ENCODE results near the gene MUC15. TPM values are rescaled to one million over a fixed set of nuclear protein-coding genes. Genes with fewer than 3 reads are reported as not detected.
"Not testable (repeated sequence)": the region's sequence is repeated elsewhere in the genome, so short reads cannot be mapped to it uniquely, and the experiment has no call there.

The MUC15 gene
- total and polyA plus RNA-seq, 2 donors (not counting 3 experiments of a cell fraction or from before 2014, with no cell fraction given): not detected

DNA sequence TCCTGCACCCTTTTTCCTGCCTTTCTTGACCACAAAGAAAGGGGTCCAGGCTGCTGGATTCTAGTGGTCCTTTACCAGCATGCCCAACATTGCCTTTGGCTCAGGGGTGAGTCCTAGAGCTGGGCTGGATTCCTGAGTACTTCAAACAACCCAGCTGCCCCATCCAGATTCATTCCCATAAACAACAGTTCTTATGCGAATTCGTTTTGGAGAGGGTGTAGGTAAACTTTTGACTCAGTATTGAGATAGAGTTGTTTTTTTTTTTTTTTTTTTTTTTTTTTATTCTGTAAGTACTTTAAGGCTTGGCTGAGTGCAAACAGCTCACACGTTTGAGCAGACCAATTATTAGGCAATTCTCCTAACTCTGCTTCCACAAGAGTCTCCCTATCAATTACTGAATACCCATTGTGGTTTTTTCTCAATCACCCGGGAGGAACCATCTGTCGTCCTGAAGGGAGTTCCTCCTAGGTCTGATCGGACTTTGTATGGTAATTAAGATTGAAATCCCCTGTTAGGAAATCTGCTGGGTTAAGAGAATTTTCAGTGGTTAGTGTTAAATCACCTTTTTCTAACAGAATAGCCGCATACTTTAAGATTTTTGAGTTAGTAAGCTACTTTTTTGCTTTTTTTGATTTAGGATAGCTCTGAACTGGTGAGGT lies 23.3 kb upstream of the MUC15 start:
- DNase-seq (ENCODE audit: low read depth, low spot score): not testable (repeated sequence)

DNA sequence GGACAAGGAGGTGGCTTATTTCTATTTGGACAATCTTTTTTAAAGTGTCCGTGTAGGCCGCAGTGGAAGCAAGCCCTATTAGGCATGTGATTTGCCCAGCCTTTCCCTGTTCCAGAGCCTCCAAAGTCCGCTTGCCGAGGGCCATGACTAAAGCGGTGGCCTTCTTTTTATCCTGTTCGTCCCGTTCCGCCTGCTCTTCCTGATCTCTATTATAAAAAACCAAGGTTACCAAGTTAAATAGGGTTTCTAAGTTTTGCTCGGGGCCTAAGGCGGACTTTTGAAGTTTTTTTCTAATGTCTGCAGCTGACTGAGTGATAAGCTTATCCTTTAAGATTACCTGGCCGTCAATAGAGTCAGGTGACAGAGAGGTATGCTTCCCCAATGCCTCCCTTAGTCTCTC lies 21.6 kb upstream of the MUC15 start:
- H3K79me2 ChIP-seq (ENCODE audit: control insufficient read depth, insufficient read depth, low read length): no peaks in the 10 kb centered on the region
- intact Hi-C loops (cut with micrococcal nuclease): no loop called here
- H3K27ac ChIP-seq (ENCODE audit: insufficient read depth, low read depth, low read length): no peak overlapping the region
- no peaks in the 10 kb centered on the region for H3K27me3 ChIP-seq (ENCODE audit: control insufficient read depth in 2 of 2, insufficient read depth in 2 of 2, low read length in 2 of 2)
- ChIA-PET POLR2A (no interaction called here), CTCF (no interaction called here)
- TF ChIP-seq GATA2 (IDR thresholded peaks at IDR 0.05; ENCODE audit: insufficient read depth, insufficient read length, low read depth, low read length): no peak
- BruUV-seq (replicated peaks): no TSS peak
- H3K4me1 ChIP-seq (ENCODE audit: control insufficient read depth, extremely low read depth, insufficient read depth, low read length): no peaks in the 10 kb centered on the region
- H3K9me3 ChIP-seq (replicated peaks; ENCODE audit: control insufficient read depth, insufficient read depth, low read length): no peaks in the 10 kb centered on the region
- H3K36me3 ChIP-seq (ENCODE audit: control insufficient read depth in 2 of 2, extremely low read depth in 1 of 2, insufficient read depth in 2 of 2, low read length in 2 of 2): no peaks in the 10 kb centered on the region
- no peak overlapping the region for H3K9ac ChIP-seq (replicated peaks; ENCODE audit: extremely low read depth, insufficient read depth, low read length)
- FAIRE-seq (no peak), DNase-seq (ENCODE audit: low read depth, low spot score) (no peak)
- dilution Hi-C loops (cut with MboI; ENCODE audit: extremely low pct_ligation_motif_present, low sequenced_read_pairs): no loop called here
- no peaks in the 10 kb centered on the region for H3K9me1 ChIP-seq (replicated peaks; ENCODE audit: control insufficient read depth, extremely low read depth, insufficient read depth, low read length)
- H3K4me2 ChIP-seq (ENCODE audit: insufficient read depth, low read length): no peak overlapping the region
- no peak overlapping the region for H3K4me3 ChIP-seq (replicated peaks in 1 of 3; ENCODE audit: insufficient read depth in 1 of 3, low read depth in 1 of 3, low read length in 3 of 3)
- no peaks in the 10 kb centered on the region for H4K20me1 ChIP-seq (replicated peaks; ENCODE audit: control insufficient read depth, extremely low read depth, insufficient read depth, low read length)
- H2AFZ ChIP-seq (ENCODE audit: low read depth, low read length): no peak overlapping the region

More for the DNA sequence above, 23.3 kb upstream of the MUC15 start:
- intact Hi-C loops (cut with micrococcal nuclease); H3K9me3 ChIP-seq (replicated peaks; ENCODE audit: control insufficient read depth, insufficient read depth, low read length); H3K4me1 ChIP-seq (ENCODE audit: control insufficient read depth, extremely low read depth, insufficient read depth, low read length); POLR2A ChIA-PET; H3K79me2 ChIP-seq (ENCODE audit: control insufficient read depth, insufficient read depth, low read length); H2AFZ ChIP-seq (ENCODE audit: low read depth, low read length); CTCF ChIA-PET; H3K36me3 ChIP-seq (ENCODE audit: control insufficient read depth in 2 of 2, extremely low read depth in 1 of 2, insufficient read depth in 2 of 2, low read length in 2 of 2); FAIRE-seq; H4K20me1 ChIP-seq (replicated peaks; ENCODE audit: control insufficient read depth, extremely low read depth, insufficient read depth, low read length); H3K4me2 ChIP-seq (ENCODE audit: insufficient read depth, low read length); H3K9ac ChIP-seq (replicated peaks; ENCODE audit: extremely low read depth, insufficient read depth, low read length); H3K4me3 ChIP-seq (replicated peaks in 1 of 3; ENCODE audit: insufficient read depth in 1 of 3, low read depth in 1 of 3, low read length in 3 of 3); BruUV-seq (replicated peaks); H3K9me1 ChIP-seq (replicated peaks; ENCODE audit: control insufficient read depth, extremely low read depth, insufficient read depth, low read length); dilution Hi-C loops (cut with MboI; ENCODE audit: extremely low pct_ligation_motif_present, low sequenced_read_pairs); H3K27me3 ChIP-seq (ENCODE audit: control insufficient read depth in 2 of 2, insufficient read depth in 2 of 2, low read length in 2 of 2); H3K27ac ChIP-seq (ENCODE audit: insufficient read depth, low read depth, low read length): not testable (repeated sequence)

Measured in endothelial cell of umbilical vein (primary cell).